Measurements from ENCODE around the gene RAPGEF1.

RAPGEF1 gene

DNA sequence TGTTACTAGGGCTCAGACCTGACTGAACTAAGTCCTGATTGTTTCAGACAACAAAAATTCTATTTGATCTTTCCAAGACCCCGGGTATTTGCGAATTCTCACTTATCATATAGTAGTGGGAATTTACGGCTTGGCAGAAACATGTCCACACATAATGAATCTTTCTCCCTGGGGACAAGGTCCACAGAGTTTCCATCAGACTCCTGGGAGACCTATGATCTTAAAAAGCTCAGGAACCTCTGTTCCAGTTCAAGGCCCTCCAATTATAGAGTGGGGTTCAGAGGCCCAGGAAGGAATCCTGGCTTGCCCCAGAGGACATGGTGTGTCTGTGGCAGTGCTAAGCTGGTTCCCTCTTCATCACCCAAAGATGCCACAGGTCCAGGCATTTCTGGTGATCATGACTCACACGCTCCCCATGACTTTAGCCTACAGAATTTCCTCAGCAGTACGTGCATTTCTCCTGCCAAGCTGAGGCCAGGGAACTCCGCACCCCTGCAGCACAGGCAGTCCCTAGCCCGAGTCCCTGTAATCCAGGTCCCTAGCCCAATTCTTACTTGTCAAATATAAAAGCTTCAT is 12.6 kb downstream of the RAPGEF1 start:
- DNase-seq = peak; percentile 65
- Histone ChIP-seq H3K23ac (ENCODE audit: low read length) (no peak overlapping the region), H3K4me1 (ENCODE audit: control insufficient read depth, low read depth, low read length) (peaks cover 7% of the 10 kb centered on the region), H2BK120ac (ENCODE audit: low read depth, low read length) (no peak overlapping the region), H3K4me3 (ENCODE audit: low read length) (no peak overlapping the region), H2BK15ac (replicated peaks; ENCODE audit: low read depth) (no peak overlapping the region), H4K5ac (ENCODE audit: low read length) (no peak overlapping the region), H3K36me3 (ENCODE audit: control insufficient read depth, insufficient read depth, low read length) (no peaks in the 10 kb centered on the region), H3K4me2 (ENCODE audit: low read length) (no peak overlapping the region), H4K8ac (ENCODE audit: low read depth, low read length) (no peak overlapping the region), H3K4ac (ENCODE audit: low read depth, low read length) (no peak overlapping the region), H2BK5ac (ENCODE audit: low read length) (no peak overlapping the region), H3K18ac (ENCODE audit: low read length) (no peak overlapping the region), H3K79me2 (ENCODE audit: control insufficient read depth, insufficient read depth, low read length) (peaks cover 46% of the 10 kb centered on the region), H3K56ac (ENCODE audit: low read length) (no peak overlapping the region), H3K27ac (ENCODE audit: low read depth, low read length) (no peak overlapping the region), H2AK5ac (ENCODE audit: low read length) (no peak overlapping the region), H3K27me3 (ENCODE audit: insufficient read depth, low read length, poor library complexity) (no peaks in the 10 kb centered on the region), H3K9ac (ENCODE audit: low read length) (no peak overlapping the region), H3K79me1 (ENCODE audit: low read length) (peaks cover 21% of the 10 kb centered on the region)
- WGBS (ENCODE audit: extremely low coverage, insufficient coverage, low lambda C conversion rate) = no CpG with 5 or more reads among the region's 7 CpGs

DNA sequence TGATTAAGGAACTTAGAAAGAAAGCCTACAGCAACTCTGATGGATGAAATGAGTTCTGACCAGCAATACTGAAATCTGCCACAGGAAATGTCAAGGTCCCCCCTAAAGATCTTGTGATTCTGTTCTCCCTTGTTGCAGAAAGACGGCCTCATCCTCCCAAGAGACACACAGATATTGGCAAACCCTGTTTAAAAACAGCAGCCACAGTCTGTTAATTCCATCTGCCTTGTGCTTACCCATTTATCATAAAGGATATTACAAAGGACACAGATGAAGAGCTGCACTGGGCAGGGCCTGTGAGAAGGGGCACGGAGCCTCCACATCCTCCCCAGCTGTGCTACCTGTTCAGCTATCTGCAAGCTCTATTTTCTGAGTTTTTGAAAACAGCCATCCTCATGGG is 15.2 kb downstream of the RAPGEF1 start:
- H3K79me2 ChIP-seq (ENCODE audit: control insufficient read depth, insufficient read depth, low read length) = peaks cover 45% of the 10 kb centered on the region
- no peak overlapping the region for H3K9ac ChIP-seq (ENCODE audit: low read length)
- H3K79me1 ChIP-seq (ENCODE audit: low read length) = peaks cover 20% of the 10 kb centered on the region
- H2BK15ac ChIP-seq (replicated peaks; ENCODE audit: low read depth) = no peak overlapping the region
- no peak overlapping the region for H3K4me2 ChIP-seq (ENCODE audit: low read length)
- H2BK5ac ChIP-seq (ENCODE audit: low read length) = no peak overlapping the region
- no peak for DNase-seq
- no peak overlapping the region for H3K4ac ChIP-seq (ENCODE audit: low read depth, low read length)
- no CpG with 5 or more reads among the region's 2 CpGs for WGBS (ENCODE audit: extremely low coverage, insufficient coverage, low lambda C conversion rate)
- H3K4me1 ChIP-seq (ENCODE audit: control insufficient read depth, low read depth, low read length) = no peaks in the 10 kb centered on the region
- no peaks in the 10 kb centered on the region for H3K27me3 ChIP-seq (ENCODE audit: insufficient read depth, low read length, poor library complexity)
- H2AK5ac ChIP-seq (ENCODE audit: low read length) = no peak overlapping the region
- no peaks in the 10 kb centered on the region for H3K36me3 ChIP-seq (ENCODE audit: control insufficient read depth, insufficient read depth, low read length)
- no peak overlapping the region for H3K27ac ChIP-seq (ENCODE audit: low read depth, low read length)
- no peak overlapping the region for H3K23ac ChIP-seq (ENCODE audit: low read length)
- no peak overlapping the region for H3K18ac ChIP-seq (ENCODE audit: low read length)
- H3K56ac ChIP-seq (ENCODE audit: low read length) = no peak overlapping the region
- H4K5ac ChIP-seq (ENCODE audit: low read length) = no peak overlapping the region
- no peak overlapping the region for H2BK120ac ChIP-seq (ENCODE audit: low read depth, low read length)
- H3K4me3 ChIP-seq (ENCODE audit: low read length) = no peak overlapping the region
- no peak overlapping the region for H4K8ac ChIP-seq (ENCODE audit: low read depth, low read length)

DNA sequence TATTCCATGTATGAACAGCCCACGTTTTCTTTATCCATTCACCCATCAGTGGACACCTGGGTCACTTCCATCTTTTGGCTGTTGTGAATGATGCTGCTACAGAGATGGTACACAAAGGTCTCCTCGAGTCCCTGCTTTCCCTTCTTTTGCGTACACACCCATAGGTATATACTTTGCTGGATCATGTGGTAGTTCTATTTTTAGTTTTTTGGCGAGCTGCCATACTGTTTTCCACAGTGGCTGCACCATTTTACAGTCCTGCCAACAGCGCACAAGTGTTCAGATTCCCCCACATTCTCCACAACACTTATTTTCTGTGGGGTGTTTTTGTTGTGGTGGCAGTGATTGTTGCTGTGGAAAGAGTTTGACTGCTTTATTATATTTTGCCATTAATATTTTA is 16.2 kb downstream of the RAPGEF1 start:
- Histone ChIP-seq H3K4me2 (ENCODE audit: low read length) (no peak overlapping the region), H3K56ac (ENCODE audit: low read length) (no peak overlapping the region), H2AK5ac (ENCODE audit: low read length) (no peak overlapping the region), H2BK15ac (replicated peaks; ENCODE audit: low read depth) (no peak overlapping the region), H3K36me3 (ENCODE audit: control insufficient read depth, insufficient read depth, low read length) (no peaks in the 10 kb centered on the region), H4K5ac (ENCODE audit: low read length) (no peak overlapping the region), H2BK120ac (ENCODE audit: low read depth, low read length) (no peak overlapping the region), H2BK5ac (ENCODE audit: low read length) (no peak overlapping the region), H3K23ac (ENCODE audit: low read length) (no peak overlapping the region), H3K27me3 (ENCODE audit: insufficient read depth, low read length, poor library complexity) (no peaks in the 10 kb centered on the region), H3K79me1 (ENCODE audit: low read length) (peaks cover 19% of the 10 kb centered on the region), H3K18ac (ENCODE audit: low read length) (no peak overlapping the region), H4K8ac (ENCODE audit: low read depth, low read length) (no peak overlapping the region), H3K79me2 (ENCODE audit: control insufficient read depth, insufficient read depth, low read length) (peaks cover 42% of the 10 kb centered on the region), H3K4me3 (ENCODE audit: low read length) (no peak overlapping the region), H3K9ac (ENCODE audit: low read length) (no peak overlapping the region), H3K4ac (ENCODE audit: low read depth, low read length) (no peak overlapping the region), H3K27ac (ENCODE audit: low read depth, low read length) (no peak overlapping the region), H3K4me1 (ENCODE audit: control insufficient read depth, low read depth, low read length) (no peaks in the 10 kb centered on the region)
- DNase-seq = no peak
- no CpG with 5 or more reads among the region's 5 CpGs for WGBS (ENCODE audit: extremely low coverage, insufficient coverage, low lambda C conversion rate)

DNA sequence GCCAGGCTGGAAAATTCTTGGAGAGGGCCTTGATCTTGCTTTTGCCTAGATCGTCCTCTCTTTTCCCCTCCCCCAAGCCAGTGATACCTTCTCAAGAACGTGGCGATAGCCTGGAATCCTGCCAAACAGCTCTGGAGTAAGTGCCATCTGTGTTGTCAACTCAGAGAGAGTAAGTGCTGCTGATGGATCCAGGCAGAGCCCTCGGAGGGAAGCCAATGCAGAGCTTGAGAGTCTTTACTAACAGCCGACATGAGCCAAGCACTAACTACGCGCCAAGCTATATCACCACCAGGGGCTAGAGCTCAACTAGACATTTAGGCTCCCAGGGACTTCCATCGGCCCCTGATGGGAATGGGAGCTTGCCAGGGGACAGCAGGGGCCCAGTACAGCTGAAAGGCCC is 17.6 kb downstream of the RAPGEF1 start:
- Histone ChIP-seq H3K79me1 (ENCODE audit: low read length) (peaks cover 16% of the 10 kb centered on the region), H3K18ac (ENCODE audit: low read length) (no peak overlapping the region), H3K56ac (ENCODE audit: low read length) (no peak overlapping the region), H4K5ac (ENCODE audit: low read length) (no peak overlapping the region), H3K4ac (ENCODE audit: low read depth, low read length) (no peak overlapping the region), H3K4me1 (ENCODE audit: control insufficient read depth, low read depth, low read length) (no peaks in the 10 kb centered on the region), H3K23ac (ENCODE audit: low read length) (no peak overlapping the region), H3K27ac (ENCODE audit: low read depth, low read length) (no peak overlapping the region), H2BK5ac (ENCODE audit: low read length) (no peak overlapping the region), H3K79me2 (ENCODE audit: control insufficient read depth, insufficient read depth, low read length) (peaks cover 34% of the 10 kb centered on the region), H2AK5ac (ENCODE audit: low read length) (no peak overlapping the region), H2BK15ac (replicated peaks; ENCODE audit: low read depth) (no peak overlapping the region), H3K36me3 (ENCODE audit: control insufficient read depth, insufficient read depth, low read length) (no peaks in the 10 kb centered on the region), H4K8ac (ENCODE audit: low read depth, low read length) (no peak overlapping the region), H2BK120ac (ENCODE audit: low read depth, low read length) (no peak overlapping the region), H3K4me3 (ENCODE audit: low read length) (no peak overlapping the region), H3K27me3 (ENCODE audit: insufficient read depth, low read length, poor library complexity) (no peaks in the 10 kb centered on the region), H3K9ac (ENCODE audit: low read length) (no peak overlapping the region), H3K4me2 (ENCODE audit: low read length) (no peak overlapping the region)
- no CpG with 5 or more reads among the region's 8 CpGs for WGBS (ENCODE audit: extremely low coverage, insufficient coverage, low lambda C conversion rate)
- no peak for DNase-seq

DNA sequence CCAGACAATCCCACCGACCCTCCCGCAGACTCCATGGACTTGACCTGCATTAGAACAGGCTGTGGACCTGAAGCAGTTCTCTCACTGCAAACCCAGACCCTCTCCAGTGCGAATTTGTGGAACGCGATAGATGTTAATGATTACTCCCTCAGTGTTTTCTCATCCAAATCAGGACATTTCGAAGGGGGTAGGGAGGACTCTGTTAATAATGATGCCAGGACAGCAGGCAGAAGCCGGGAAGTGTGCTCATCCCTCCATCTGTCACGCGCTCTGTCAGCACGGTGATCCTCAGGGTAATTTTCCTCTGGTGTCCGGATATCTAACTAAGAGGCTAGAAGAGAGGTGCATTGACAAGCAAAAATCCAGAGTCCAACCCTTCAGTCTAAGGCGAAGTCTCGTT is 18.8 kb downstream of the RAPGEF1 start:
- Histone ChIP-seq H3K9ac (ENCODE audit: low read length) (no peak overlapping the region), H3K36me3 (ENCODE audit: control insufficient read depth, insufficient read depth, low read length) (no peaks in the 10 kb centered on the region), H2BK15ac (replicated peaks; ENCODE audit: low read depth) (no peak overlapping the region), H3K18ac (ENCODE audit: low read length) (no peak overlapping the region), H3K4me2 (ENCODE audit: low read length) (no peak overlapping the region), H3K4me1 (ENCODE audit: control insufficient read depth, low read depth, low read length) (no peaks in the 10 kb centered on the region), H3K23ac (ENCODE audit: low read length) (no peak overlapping the region), H3K4me3 (ENCODE audit: low read length) (no peak overlapping the region), H3K27ac (ENCODE audit: low read depth, low read length) (no peak overlapping the region), H3K4ac (ENCODE audit: low read depth, low read length) (no peak overlapping the region), H4K8ac (ENCODE audit: low read depth, low read length) (no peak overlapping the region), H3K56ac (ENCODE audit: low read length) (no peak overlapping the region), H2BK120ac (ENCODE audit: low read depth, low read length) (no peak overlapping the region), H3K79me1 (ENCODE audit: low read length) (peaks cover 21% of the 10 kb centered on the region), H4K5ac (ENCODE audit: low read length) (no peak overlapping the region), H2AK5ac (ENCODE audit: low read length) (no peak overlapping the region), H3K27me3 (ENCODE audit: insufficient read depth, low read length, poor library complexity) (no peaks in the 10 kb centered on the region), H2BK5ac (ENCODE audit: low read length) (no peak overlapping the region), H3K79me2 (ENCODE audit: control insufficient read depth, insufficient read depth, low read length) (peaks cover 34% of the 10 kb centered on the region)
- no CpG with 5 or more reads among the region's 13 CpGs for WGBS (ENCODE audit: extremely low coverage, insufficient coverage, low lambda C conversion rate)
- DNase-seq = no peak

DNA sequence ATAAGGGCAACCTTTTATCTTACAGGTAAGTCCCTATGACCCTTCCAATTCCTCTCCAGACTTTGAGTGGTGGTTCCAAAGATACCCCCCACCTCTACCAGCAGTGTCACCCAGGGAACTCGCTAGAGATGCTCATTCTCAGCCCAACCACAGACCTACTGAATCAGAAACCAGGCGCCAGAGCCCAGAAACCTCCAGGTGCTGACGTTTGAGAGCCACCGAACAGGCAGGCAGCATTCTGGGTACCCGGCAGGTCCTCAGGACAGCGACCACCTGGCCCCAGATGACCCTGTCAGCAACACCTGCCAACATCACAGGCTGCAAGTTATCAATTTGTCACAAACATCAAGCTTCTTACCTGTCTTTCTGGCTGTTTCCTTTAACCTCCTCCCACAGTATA is 19.5 kb downstream of the RAPGEF1 start:
- Histone ChIP-seq H4K5ac (ENCODE audit: low read length) (no peak overlapping the region), H2BK5ac (ENCODE audit: low read length) (no peak overlapping the region), H3K27ac (ENCODE audit: low read depth, low read length) (no peak overlapping the region), H3K36me3 (ENCODE audit: control insufficient read depth, insufficient read depth, low read length) (no peaks in the 10 kb centered on the region), H3K79me1 (ENCODE audit: low read length) (peaks cover 21% of the 10 kb centered on the region), H3K4me2 (ENCODE audit: low read length) (no peak overlapping the region), H3K4me3 (ENCODE audit: low read length) (no peak overlapping the region), H4K8ac (ENCODE audit: low read depth, low read length) (no peak overlapping the region), H3K23ac (ENCODE audit: low read length) (no peak overlapping the region), H2BK15ac (replicated peaks; ENCODE audit: low read depth) (no peak overlapping the region), H2AK5ac (ENCODE audit: low read length) (no peak overlapping the region), H3K56ac (ENCODE audit: low read length) (no peak overlapping the region), H2BK120ac (ENCODE audit: low read depth, low read length) (no peak overlapping the region), H3K27me3 (ENCODE audit: insufficient read depth, low read length, poor library complexity) (no peaks in the 10 kb centered on the region), H3K79me2 (ENCODE audit: control insufficient read depth, insufficient read depth, low read length) (peaks cover 34% of the 10 kb centered on the region), H3K9ac (ENCODE audit: low read length) (no peak overlapping the region), H3K4me1 (ENCODE audit: control insufficient read depth, low read depth, low read length) (no peaks in the 10 kb centered on the region), H3K18ac (ENCODE audit: low read length) (no peak overlapping the region), H3K4ac (ENCODE audit: low read depth, low read length) (no peak overlapping the region)
- WGBS (ENCODE audit: extremely low coverage, insufficient coverage, low lambda C conversion rate) = no CpG with 5 or more reads among the region's 6 CpGs
- no peak for DNase-seq
